Measurements from ENCODE around the gene SLC1A5. TPM values are rescaled to one million over a fixed set of nuclear protein-coding genes. Genes with fewer than 3 reads are reported as not detected.

The SLC1A5 gene
- total RNA-seq, 4 donors from 2014 or later: 59.3 to 181 (median 137) TPM

GRCh38 chr19:46788968-46789338 lies 559 bp upstream of the SLC1A5 start:
- H3K4me3 ChIP-seq (ENCODE audit: low read depth, poor library complexity, severe bottlenecking): no peak overlapping the region
- intact Hi-C loops (cut with DNase I; ENCODE audit: low total_unique reads): no loop called here
- 58% methylated on average over 9 of the region's 9 CpGs for WGBS, 2 donors
- no peak for TF ChIP-seq POLR2A (IDR thresholded peaks at IDR 0.05)
- TF ChIP-seq CTCF (IDR thresholded peaks at IDR 0.05): no peak
- no peak for DNase-seq (ENCODE audit: low spot score in 2 of 2)

- intact Hi-C loops (cut with DNase I; ENCODE audit: low total_unique reads): no loop called here
- WGBS, 2 donors: 0 to 1% methylated on average over 22 to 33 of the region's 80 CpGs
- DNase-seq (ENCODE audit: low spot score in 2 of 2): peak; percentile 40 to 91
- no peak for TF ChIP-seq CTCF (IDR thresholded peaks at IDR 0.05)
- TF ChIP-seq POLR2A (IDR thresholded peaks at IDR 0.05): no peak
- H3K4me3 ChIP-seq (ENCODE audit: low read depth, poor library complexity, severe bottlenecking): peak overlapping the region; percentile 93
These were observed 798 bp downstream of the SLC1A5 start for GRCh38 chr19:46787331-46788261.

GRCh38 chr19:46787040-46787330 lies 1.4 kb downstream of the SLC1A5 start:
- DNase-seq (ENCODE audit: low spot score in 2 of 2): no peak
- 3 to 4% methylated on average over 5 of the region's 5 CpGs for WGBS, 2 donors
- TF ChIP-seq POLR2A (IDR thresholded peaks at IDR 0.05) (no peak), CTCF (IDR thresholded peaks at IDR 0.05) (no peak)
- peak overlapping the region; percentile 93 for H3K4me3 ChIP-seq (ENCODE audit: low read depth, poor library complexity, severe bottlenecking)
- intact Hi-C loops (cut with DNase I; ENCODE audit: low total_unique reads): no loop called here

GRCh38 chr19:46786236-46787039 lies 2.0 kb downstream of the SLC1A5 start:
- peak; percentile 60 to 96 for DNase-seq (ENCODE audit: low spot score in 2 of 2)
- H3K4me3 ChIP-seq (ENCODE audit: low read depth, poor library complexity, severe bottlenecking): peak overlapping the region; percentile 93
- TF ChIP-seq POLR2A (IDR thresholded peaks at IDR 0.05) (no peak), CTCF (IDR thresholded peaks at IDR 0.05) (no peak)
- intact Hi-C loops (cut with DNase I; ENCODE audit: low total_unique reads): no loop called here
- WGBS, 2 donors: 0 to 2% methylated on average over 19 to 20 of the region's 20 CpGs

- peak overlapping the region; percentile 93 for H3K4me3 ChIP-seq (ENCODE audit: low read depth, poor library complexity, severe bottlenecking)
- DNase-seq (ENCODE audit: low spot score in 2 of 2): no peak
- intact Hi-C loops (cut with DNase I; ENCODE audit: low total_unique reads): no loop called here
- WGBS, 2 donors: 13 to 41% methylated on average over 4 of the region's 4 CpGs
- TF ChIP-seq CTCF (IDR thresholded peaks at IDR 0.05) (no peak), POLR2A (IDR thresholded peaks at IDR 0.05) (no peak)
These were observed 2.5 kb downstream of the SLC1A5 start for GRCh38 chr19:46785980-46786235.
